Activated CD4-positive, alpha-beta memory T cell treated with anti-CD3 and anti-CD28 coated beads for 36 hours (primary cell): ENCODE measurements around the gene CDT1. TPM values are rescaled to one million over a fixed set of nuclear protein-coding genes. Genes with fewer than 3 reads are reported as not detected.
"Not testable (repeated sequence)": the region's sequence is repeated elsewhere in the genome, so short reads cannot be mapped to it uniquely, and the experiment has no call there.

ENCODE experiments used
- CTCF ChIA-PET: fragments of 350-600 bp; sonication (Branson Sonifier 250); formaldehyde crosslinking; loops from one replicate; lab custom pipeline; 2021; ENCODE audit warnings: antibody characterized with exemption, inconsistent platforms; lab: Charles Lee
- POLR2A ChIA-PET: fragments of 350-600 bp; sonication (Branson Sonifier 250); formaldehyde crosslinking; loops from one replicate; lab custom pipeline; 2021; ENCODE audit warnings: antibody characterized with exemption; lab: Charles Lee
- DNase-seq: peaks from one replicate; pipeline ENCODE4 v3.0.0-alpha.2; 2020
- H3K27ac Mint-ChIP-seq: one replicate; pipeline ENCODE4 v1.8.0; 2021; ENCODE audit warnings: mixed read lengths
- H3K27me3 Mint-ChIP-seq: one replicate; pipeline ENCODE4 v1.8.0; 2021; ENCODE audit warnings: mixed read lengths
- H3K36me3 Mint-ChIP-seq: one replicate; pipeline ENCODE4 v1.8.0; 2021; ENCODE audit warnings: mixed read lengths
- H3K4me1 Mint-ChIP-seq: one replicate; pipeline ENCODE4 v1.8.0; 2021; ENCODE audit warnings: low read depth, mixed read lengths
- H3K4me3 Mint-ChIP-seq: one replicate; pipeline ENCODE4 v1.8.0; 2021; ENCODE audit warnings: mild to moderate bottlenecking, mixed read lengths
- H3K9me3 Mint-ChIP-seq: one replicate; pipeline ENCODE4 v1.8.0; 2021; ENCODE audit warnings: mixed read lengths
- intact Hi-C: fragments of 100-400 bp; cut with micrococcal nuclease; formaldehyde crosslinking; loops from one replicate; pipeline ENCODE4 v1.15.1; 2023
- total RNA-seq, 2 experiments: library from RNA; stranded (reverse); gene quantifications; one replicate each; pipeline ENCODE4 v1.2.3, GENCODE V29; 2021

Gene CDT1
- total RNA-seq, 2 experiments from 2014 or later, result 169 to 183 TPM

DNA sequence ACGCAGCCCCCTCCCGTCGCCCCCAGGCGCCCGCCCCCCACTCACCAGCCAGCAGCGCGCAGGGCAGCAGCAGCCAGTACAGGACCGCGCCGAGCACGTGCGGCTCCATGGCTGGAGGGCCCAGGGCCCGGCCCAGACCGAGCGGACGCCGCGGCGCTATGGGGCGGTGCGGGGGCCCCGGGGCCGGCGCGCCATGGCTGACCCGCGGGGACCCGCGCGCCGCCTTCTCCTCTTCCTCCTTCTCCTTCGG, 18.8 kb upstream of the CDT1 start:
- Mint-ChIP-seq H3K36me3 (peaks cover 2% of the 10 kb centered on the region), H3K9me3 (no peaks in the 10 kb centered on the region), H3K4me1 (peaks cover 37% of the 10 kb centered on the region), H3K27me3 (no peaks in the 10 kb centered on the region), H3K4me3 (no peak overlapping the region), H3K27ac (no peak overlapping the region)
- intact Hi-C loops, result loop anchor here (5.0 kb wide), 1 partner anchor 327 kb away; no protein-coding TSS in a partner anchor
- CTCF ChIA-PET, result interaction anchor here (0.6 to 8.2 kb wide), 10 partner anchors 12 to 83 kb away, joined by 3 to 118 read pairs (median 4); partner anchors contain the start of gene APRT
- DNase-seq, result no peak
- POLR2A ChIA-PET, result interaction anchor here (0.7 to 5.9 kb wide), 2 partner anchors 17 to 25 kb away, joined by 3 to 81 read pairs; partner anchors contain the start of gene APRT

DNA sequence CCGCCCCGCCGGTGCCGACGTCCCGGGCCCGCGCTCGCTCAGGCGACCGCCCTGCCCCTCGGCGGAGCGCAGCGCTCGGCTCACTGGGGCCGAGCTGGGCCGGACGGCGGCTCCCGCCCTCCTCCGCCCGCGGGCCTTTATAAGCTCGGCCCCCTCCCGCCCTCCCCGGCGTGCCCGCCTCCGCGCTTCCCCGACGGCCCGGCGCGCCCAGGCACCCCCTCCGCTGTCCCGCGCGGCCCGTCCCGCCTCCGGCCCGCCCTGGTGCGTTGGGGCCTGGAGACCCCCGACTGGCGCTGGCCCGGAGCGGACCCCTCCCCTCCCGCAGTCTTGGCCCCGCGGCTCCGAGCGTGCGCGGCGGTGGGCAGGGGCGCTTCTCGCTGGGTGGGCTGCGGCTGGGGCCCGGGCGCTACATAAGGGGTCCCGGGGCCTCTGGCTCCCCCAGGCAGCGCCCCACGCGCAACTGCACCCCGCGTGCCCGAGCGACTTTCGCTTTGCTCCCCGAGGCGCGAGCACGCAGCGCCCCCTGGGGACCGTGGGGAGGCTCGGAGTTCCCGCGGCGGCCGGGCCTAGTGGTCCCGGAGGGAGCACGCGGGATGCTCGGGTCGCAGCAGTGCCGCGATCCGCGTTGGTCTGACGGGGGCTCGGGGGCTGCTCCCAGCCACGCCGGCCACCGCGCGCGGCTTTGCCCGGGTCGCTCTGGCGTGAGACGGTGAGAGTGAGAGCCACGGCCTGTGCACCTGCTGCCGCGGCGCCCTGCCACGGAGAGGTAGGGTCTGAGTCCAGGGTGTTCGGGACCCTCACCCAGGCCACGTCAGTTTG, 18.3 kb upstream of the CDT1 start, which contains the start of gene PIEZO1:
Gene PIEZO1 (minus strand): TSS at position 115 of the 819 bp plus-strand sequence. CDS start 256 bp downstream, outside the sequence.
- Mint-ChIP-seq H3K4me3 (peak within 1 kb of the TSS; percentile 80), H3K36me3 (peaks cover 2% of the 10 kb centered on the region), H3K27ac (peak within 1 kb of the TSS; percentile 89), H3K9me3 (no peaks in the 10 kb centered on the region), H3K4me1 (peaks cover 37% of the 10 kb centered on the region), H3K27me3 (no peaks in the 10 kb centered on the region)
- peak; percentile 80 for DNase-seq
- ChIA-PET CTCF (interaction anchor here (1.0 to 8.2 kb wide), 11 partner anchors 11 to 80 kb away, joined by 3 to 118 read pairs (median 4); no protein-coding TSS in a partner anchor), POLR2A (interaction anchor here (0.6 to 5.9 kb wide), 3 partner anchors 8 to 25 kb away, joined by 3 to 81 read pairs (median 3); partner anchors contain the start of gene APRT)
- intact Hi-C loops, result no loop called here

DNA sequence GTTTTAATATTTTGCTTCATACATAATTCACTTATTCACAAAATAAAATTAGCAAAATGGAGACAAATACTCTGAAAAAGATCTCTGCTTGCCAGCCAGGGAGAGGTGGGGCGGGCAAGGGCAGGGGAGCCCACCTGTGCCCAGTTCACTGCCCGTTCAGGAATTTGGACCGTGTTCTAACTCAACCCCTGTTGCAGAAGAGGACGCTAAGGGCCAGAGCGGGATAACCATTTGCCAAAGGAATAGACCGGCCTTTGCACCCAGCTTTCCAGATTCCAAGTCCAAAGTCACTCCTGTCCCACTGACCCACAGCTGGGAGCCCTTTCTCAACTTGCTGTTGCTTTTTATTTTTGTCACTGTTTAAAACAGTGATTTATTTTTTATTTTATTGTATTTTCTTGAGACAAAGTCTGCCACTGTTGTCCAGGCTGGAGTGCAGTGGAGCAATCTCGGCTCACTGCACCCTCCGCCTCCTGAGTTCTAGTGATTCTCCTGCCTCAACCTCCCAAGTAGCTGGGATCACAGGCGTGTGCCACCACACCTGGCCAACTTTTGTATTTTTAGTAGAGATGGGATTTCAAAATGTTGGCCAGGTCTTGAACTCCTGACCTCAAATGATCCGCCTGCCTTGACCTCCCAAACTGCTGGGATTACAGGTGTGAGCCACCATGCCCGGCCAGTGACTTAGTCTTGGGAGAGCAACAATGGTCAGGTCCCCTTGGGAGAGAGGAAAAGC, 15.8 kb upstream of the CDT1 start:
- Mint-ChIP-seq H3K27ac (no peak overlapping the region), H3K9me3 (no peaks in the 10 kb centered on the region), H3K4me1 (peaks cover 35% of the 10 kb centered on the region), H3K36me3 (peaks cover 2% of the 10 kb centered on the region), H3K4me3 (no peak overlapping the region), H3K27me3 (no peaks in the 10 kb centered on the region)
- intact Hi-C loops, result no loop called here
- POLR2A ChIA-PET, result no interaction called here
- no peak for DNase-seq
- CTCF ChIA-PET, result interaction anchor here (1.1 to 2.6 kb wide), 2 partner anchors 51 to 54 kb away, joined by 3 to 17 read pairs; no protein-coding TSS in a partner anchor

DNA sequence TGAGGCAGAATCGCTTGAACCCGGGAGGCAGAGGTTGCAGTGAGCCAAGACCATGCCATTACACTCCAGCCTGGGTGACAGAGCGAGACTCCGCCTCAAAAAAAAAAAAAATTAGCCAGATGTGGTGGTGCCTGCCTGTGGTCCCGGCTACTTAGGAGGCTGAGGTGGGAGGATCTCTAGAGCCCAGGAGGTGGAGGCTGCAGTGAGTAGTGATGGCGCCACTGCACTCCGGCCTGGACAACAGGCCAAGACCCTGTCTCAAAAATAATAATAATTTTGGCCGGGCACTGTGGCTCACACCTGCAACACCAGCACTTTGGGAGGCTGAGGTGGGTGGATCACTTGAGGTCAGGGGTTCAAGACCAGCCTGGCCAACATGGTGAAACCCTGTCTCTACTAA, 14.8 kb upstream of the CDT1 start:
- DNase-seq, H3K27me3 Mint-ChIP-seq, CTCF ChIA-PET, H3K36me3 Mint-ChIP-seq, H3K9me3 Mint-ChIP-seq, H3K27ac Mint-ChIP-seq, POLR2A ChIA-PET, intact Hi-C loops, H3K4me3 Mint-ChIP-seq: not testable (repeated sequence)
- H3K4me1 Mint-ChIP-seq, result peaks cover 42% of the 10 kb centered on the region

DNA sequence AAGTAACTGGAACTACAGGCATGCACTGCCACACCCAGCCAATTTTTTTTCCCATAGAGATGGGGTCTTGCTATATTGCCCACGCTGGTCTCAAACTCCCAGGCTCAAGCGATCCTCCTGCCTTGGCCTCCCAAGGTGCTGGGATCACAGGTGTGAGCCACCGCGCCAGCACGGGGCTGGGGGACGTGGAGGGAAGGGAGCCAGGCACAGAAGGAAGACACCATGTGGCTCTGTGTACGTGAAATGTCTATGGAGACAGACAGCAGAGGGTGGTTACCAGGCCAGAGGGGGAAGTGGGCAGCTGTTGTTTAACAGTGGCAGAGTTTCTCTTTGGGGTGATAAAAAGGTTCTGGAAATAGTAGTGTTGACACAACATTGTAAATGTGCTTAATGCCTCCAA, 14.0 kb upstream of the CDT1 start:
- no peak overlapping the region for H3K4me3 Mint-ChIP-seq
- intact Hi-C loops, result no loop called here
- H3K36me3 Mint-ChIP-seq, result no peaks in the 10 kb centered on the region
- H3K27me3 Mint-ChIP-seq, result no peaks in the 10 kb centered on the region
- ChIA-PET CTCF (interaction anchor here (1.2 kb wide), 1 partner anchor 13 kb away, joined by 3 read pairs; no protein-coding TSS in a partner anchor), POLR2A (no interaction called here)
- peak overlapping the region; percentile 4 for H3K27ac Mint-ChIP-seq
- no peak for DNase-seq
- peaks cover 44% of the 10 kb centered on the region for H3K4me1 Mint-ChIP-seq
- no peaks in the 10 kb centered on the region for H3K9me3 Mint-ChIP-seq

DNA sequence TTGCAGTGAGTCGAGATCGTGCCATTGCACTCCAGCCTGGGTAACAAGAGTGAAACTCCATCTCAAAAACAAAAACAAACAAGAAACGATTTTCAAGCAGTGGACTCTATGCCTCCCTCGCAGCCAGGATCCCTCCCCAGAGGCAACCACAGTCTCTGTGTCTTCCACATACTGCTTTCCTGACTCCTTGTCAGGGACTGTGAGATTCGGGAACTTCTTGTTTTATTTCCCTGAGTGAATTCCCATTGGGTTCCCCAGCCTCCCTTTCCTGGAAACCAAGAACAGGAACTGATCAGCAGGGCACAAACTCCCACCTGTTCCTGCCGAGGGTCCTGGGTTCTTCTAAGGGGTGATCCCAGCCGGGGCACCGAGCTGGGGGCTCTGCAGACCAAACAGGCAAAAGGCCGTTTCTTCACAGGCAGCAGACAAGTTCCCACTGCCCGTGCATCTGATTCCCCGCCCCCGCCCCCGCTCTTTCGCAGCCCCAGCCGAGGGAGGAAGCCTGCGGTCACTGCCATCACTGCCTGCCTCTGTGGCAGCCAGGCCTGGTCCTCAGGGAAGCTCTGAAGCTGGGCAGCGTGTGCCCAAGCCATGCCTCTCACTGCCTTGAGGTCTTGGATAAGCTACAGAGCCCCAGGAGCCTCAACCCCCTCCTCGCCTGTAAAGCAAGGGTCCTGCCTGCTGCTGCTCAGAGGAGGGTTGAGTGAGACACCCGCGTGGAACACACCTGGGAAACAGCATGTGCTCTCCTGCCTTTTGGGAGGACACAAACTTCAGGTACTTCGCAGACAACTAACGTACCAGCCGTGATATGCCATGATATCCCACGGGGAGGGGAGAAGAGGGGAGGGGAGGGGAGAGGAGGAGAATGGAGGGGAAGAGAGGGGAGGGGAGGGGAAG, 13.0 kb upstream of the CDT1 start:
- H3K9me3 Mint-ChIP-seq, result no peaks in the 10 kb centered on the region
- no peaks in the 10 kb centered on the region for H3K27me3 Mint-ChIP-seq
- CTCF ChIA-PET, result interaction anchor here (1.2 kb wide), 1 partner anchor 14 kb away, joined by 3 read pairs; no protein-coding TSS in a partner anchor
- intact Hi-C loops, result loop anchor here (1.0 kb wide), 1 partner anchor 8 kb away; no protein-coding TSS in a partner anchor
- peak overlapping the region; percentile 81 for H3K27ac Mint-ChIP-seq
- H3K4me1 Mint-ChIP-seq, result peaks cover 52% of the 10 kb centered on the region
- peak; percentile 84 for DNase-seq
- H3K4me3 Mint-ChIP-seq, result peak overlapping the region; percentile 69
- H3K36me3 Mint-ChIP-seq, result no peaks in the 10 kb centered on the region
- POLR2A ChIA-PET, result no interaction called here

DNA sequence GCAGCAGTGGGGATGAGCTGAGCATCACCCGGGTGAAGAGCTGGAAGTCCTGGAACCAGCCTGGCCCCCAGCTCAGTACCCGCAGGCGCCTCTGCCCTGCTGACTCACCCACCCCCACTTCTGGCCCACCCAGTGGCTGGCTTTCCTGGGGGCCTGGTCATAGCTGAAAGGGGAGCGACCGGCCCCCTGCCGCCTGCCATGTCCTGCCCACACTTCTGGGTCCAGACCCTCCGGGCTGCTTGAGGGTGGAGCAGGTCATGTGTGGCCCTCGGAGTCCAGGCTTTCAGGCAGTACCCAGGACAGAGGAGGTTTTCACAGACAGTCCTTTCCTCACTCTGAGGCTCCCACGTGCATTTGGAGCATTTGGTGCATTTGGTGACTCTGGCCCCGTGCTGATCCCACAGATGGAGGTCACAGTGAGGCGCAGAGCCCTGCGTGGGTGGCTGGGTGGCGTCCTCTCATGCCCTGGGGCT, 11.5 kb upstream of the CDT1 start:
- intact Hi-C loops, result no loop called here
- no peaks in the 10 kb centered on the region for H3K36me3 Mint-ChIP-seq
- POLR2A ChIA-PET, result interaction anchor here (1.6 kb wide), 1 partner anchor 11 kb away, joined by 5 read pairs; the partner anchor contains the start of gene CDT1
- peak overlapping the region; percentile 19 for H3K27ac Mint-ChIP-seq
- H3K27me3 Mint-ChIP-seq, result no peaks in the 10 kb centered on the region
- no peak overlapping the region for H3K4me3 Mint-ChIP-seq
- CTCF ChIA-PET, result interaction anchor here (1.8 to 2.1 kb wide), 2 partner anchors 20 to 65 kb away, joined by 6 to 9 read pairs; partner anchors contain the start of genes APRT, GALNS and TRAPPC2L
- no peaks in the 10 kb centered on the region for H3K9me3 Mint-ChIP-seq
- no peak for DNase-seq
- H3K4me1 Mint-ChIP-seq, result peaks cover 54% of the 10 kb centered on the region

DNA sequence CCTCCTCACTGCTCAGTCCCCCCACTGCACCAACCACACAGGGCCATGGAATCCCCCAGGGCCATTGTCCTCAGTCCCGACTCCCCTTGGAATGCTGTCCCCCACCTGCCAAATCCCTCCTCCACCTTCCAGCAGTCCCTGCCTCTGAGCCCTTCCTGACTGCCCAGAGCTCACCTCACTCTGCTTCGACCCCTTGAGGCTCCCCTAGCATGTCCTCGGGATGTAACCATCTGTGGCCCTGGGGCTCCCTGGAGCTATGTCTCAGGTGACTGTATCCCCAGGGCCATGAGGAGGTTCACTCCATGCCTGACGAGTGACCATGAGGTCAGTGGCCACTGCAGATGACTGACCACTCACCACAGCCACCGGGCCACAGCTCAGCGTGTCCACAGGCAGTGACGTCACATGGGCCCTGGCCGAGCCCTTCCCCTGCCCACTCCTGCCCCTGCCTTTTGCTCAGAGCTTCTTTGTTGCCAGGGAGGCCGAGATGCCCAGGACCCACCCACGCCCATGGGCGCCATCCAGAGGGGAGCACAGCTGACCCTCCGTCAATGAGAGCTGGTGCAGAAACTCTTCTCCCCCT, 10.8 kb upstream of the CDT1 start:
- CTCF ChIA-PET, result interaction anchor here (0.7 to 2.1 kb wide), 5 partner anchors 19 to 76 kb away, joined by 3 to 11 read pairs (median 6); partner anchors contain the start of genes APRT, GALNS and TRAPPC2L
- H3K4me3 Mint-ChIP-seq, result peak overlapping the region; percentile 16
- H3K27me3 Mint-ChIP-seq, result no peaks in the 10 kb centered on the region
- peaks cover 54% of the 10 kb centered on the region for H3K4me1 Mint-ChIP-seq
- no peaks in the 10 kb centered on the region for H3K36me3 Mint-ChIP-seq
- POLR2A ChIA-PET, result interaction anchor here (1.2 to 1.6 kb wide), 3 partner anchors 9 to 91 kb away, joined by 3 to 5 read pairs (median 3); partner anchors contain the start of gene CDT1
- intact Hi-C loops, result no loop called here
- peak overlapping the region; percentile 3 for H3K27ac Mint-ChIP-seq
- no peak for DNase-seq
- H3K9me3 Mint-ChIP-seq, result no peaks in the 10 kb centered on the region

DNA sequence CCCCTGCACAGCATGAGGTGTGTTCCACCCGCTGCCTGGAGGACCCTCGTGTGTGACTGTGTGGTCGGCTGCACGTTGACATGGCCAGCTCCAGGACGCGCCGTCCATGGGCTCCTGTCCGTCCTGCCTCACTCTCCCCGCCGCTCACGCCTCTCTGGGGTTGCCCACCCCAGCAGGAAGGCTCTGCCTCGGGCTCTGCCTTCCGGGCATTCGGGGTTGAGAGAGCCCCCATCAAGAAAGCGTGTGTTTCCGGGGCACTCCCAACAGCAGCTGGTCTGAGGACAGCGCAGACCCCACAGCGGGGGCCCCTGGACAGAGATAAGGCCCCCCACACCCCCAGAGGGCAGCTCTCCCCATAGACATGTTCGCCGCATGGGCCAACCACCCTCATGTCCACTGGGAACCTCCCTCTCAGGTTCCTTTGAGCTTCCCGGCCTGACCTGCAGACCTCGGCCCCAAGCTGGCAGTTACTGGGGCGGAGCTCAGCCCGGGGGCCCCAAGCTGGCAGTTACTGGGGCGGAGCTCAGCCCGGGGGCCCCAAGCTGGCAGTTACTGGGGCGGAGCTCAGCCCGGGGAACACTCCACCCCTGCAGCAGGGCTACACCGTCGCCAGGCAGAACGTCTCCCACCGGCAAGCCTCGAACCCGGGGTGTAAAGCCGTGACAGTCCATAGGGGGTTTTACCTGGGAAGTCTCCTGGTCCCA, 10.2 kb upstream of the CDT1 start:
- CTCF ChIA-PET, result interaction anchor here (0.7 to 2.1 kb wide), 8 partner anchors 10 to 160 kb away, joined by 3 to 11 read pairs (median 4); partner anchors contain the start of genes APRT, GALNS and TRAPPC2L
- no peaks in the 10 kb centered on the region for H3K27me3 Mint-ChIP-seq
- POLR2A ChIA-PET, result interaction anchor here (1.2 to 1.6 kb wide), 3 partner anchors 8 to 91 kb away, joined by 3 to 5 read pairs (median 3); partner anchors contain the start of gene CDT1
- peak overlapping the region; percentile 32 for H3K4me3 Mint-ChIP-seq
- H3K36me3 Mint-ChIP-seq, result no peaks in the 10 kb centered on the region
- no peaks in the 10 kb centered on the region for H3K9me3 Mint-ChIP-seq
- peaks cover 54% of the 10 kb centered on the region for H3K4me1 Mint-ChIP-seq
- DNase-seq, result peak; percentile 64
- intact Hi-C loops, result no loop called here
- H3K27ac Mint-ChIP-seq, result peak overlapping the region; percentile 45

DNA sequence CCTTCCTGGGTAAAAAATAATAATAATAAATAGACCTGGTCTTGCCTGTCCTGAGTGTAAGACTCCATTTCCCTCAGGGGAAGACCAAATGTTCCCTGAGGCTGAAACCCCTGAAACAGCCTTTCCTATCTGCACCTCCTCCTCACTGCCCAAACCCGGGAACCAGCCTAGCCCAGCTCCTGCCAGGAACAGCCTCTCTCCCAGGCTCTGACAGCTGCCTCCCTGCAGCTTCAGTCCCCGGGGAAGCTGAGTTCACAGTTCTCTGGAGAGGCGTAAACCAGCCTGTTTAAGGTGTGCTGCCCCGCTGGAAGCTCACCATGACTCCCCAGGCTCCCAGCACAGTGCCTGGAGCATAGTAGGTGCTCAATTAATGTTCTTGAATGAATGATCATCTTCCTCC, 7.3 kb upstream of the CDT1 start:
- H3K4me3 Mint-ChIP-seq, result no peak overlapping the region
- no peaks in the 10 kb centered on the region for H3K27me3 Mint-ChIP-seq
- intact Hi-C loops, result no loop called here
- DNase-seq, result no peak
- no peaks in the 10 kb centered on the region for H3K9me3 Mint-ChIP-seq
- POLR2A ChIA-PET, result interaction anchor here (1.2 kb wide), 1 partner anchor 14 kb away, joined by 3 read pairs; no protein-coding TSS in a partner anchor
- peaks cover 50% of the 10 kb centered on the region for H3K4me1 Mint-ChIP-seq
- CTCF ChIA-PET, result interaction anchor here (0.7 to 1.5 kb wide), 4 partner anchors 10 to 61 kb away, joined by 3 to 5 read pairs (median 4); partner anchors contain the start of gene PIEZO1
- no peaks in the 10 kb centered on the region for H3K36me3 Mint-ChIP-seq
- no peak overlapping the region for H3K27ac Mint-ChIP-seq
